ENCODE measurements around the gene FABP1. TPM values are rescaled to one million over a fixed set of nuclear protein-coding genes. Genes with fewer than 3 reads are reported as not detected.

FABP1 gene
- total and polyA plus RNA-seq, 2 of the 4 experiments (the other 2 are of a cell fraction), result not detected

GRCh38 chr2:88172882-88173281 is 45.0 kb upstream of the FABP1 start:
- H4K5ac ChIP-seq (ENCODE audit: low read depth, low read length), result no peak overlapping the region
- H3K9me1 ChIP-seq (ENCODE audit: insufficient read depth, low read length), result no peaks in the 10 kb centered on the region
- no peaks in the 10 kb centered on the region for H3K9me3 ChIP-seq (ENCODE audit: control insufficient read depth, insufficient read depth, low read length)
- BruUV-seq (replicated peaks), result no TSS peak
- H2AK5ac ChIP-seq (ENCODE audit: low read depth, low read length), result no peak overlapping the region
- H2AFZ ChIP-seq (replicated peaks; ENCODE audit: low read length, poor library complexity), result no peak overlapping the region
- no peak overlapping the region for H3K18ac ChIP-seq (ENCODE audit: low read depth, low read length)
- H4K20me1 ChIP-seq (ENCODE audit: insufficient read depth, low read length), result no peaks in the 10 kb centered on the region
- H2BK20ac ChIP-seq (ENCODE audit: low read depth, low read length), result no peak overlapping the region
- H3K4me3 ChIP-seq (ENCODE audit: insufficient read depth, low read depth, low read length), result no peak overlapping the region
- ChIA-PET POLR2A (ENCODE audit: unreplicated experiment) (no interaction called here), CTCF (no interaction called here)
- TF ChIP-seq, protein P1, sequence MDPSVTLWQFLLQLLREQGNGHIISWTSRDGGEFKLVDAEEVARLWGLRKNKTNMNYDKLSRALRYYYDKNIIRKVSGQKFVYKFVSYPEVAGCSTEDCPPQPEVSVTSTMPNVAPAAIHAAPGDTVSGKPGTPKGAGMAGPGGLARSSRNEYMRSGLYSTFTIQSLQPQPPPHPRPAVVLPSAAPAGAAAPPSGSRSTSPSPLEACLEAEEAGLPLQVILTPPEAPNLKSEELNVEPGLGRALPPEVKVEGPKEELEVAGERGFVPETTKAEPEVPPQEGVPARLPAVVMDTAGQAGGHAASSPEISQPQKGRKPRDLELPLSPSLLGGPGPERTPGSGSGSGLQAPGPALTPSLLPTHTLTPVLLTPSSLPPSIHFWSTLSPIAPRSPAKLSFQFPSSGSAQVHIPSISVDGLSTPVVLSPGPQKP (IDR thresholded peaks at IDR 0.05; ENCODE audit: borderline replicate concordance, low read depth, low read length), result no peak
- TF ChIP-seq CEBPB (IDR thresholded peaks at IDR 0.05; ENCODE audit: low read depth, low read length), result no peak
- TF ChIP-seq MXI1 (IDR thresholded peaks at IDR 0.05; ENCODE audit: borderline replicate concordance, low read depth, low read length), result no peak
- TF ChIP-seq FOS (IDR thresholded peaks at IDR 0.05; ENCODE audit: low read depth, low read length), result no peak
- TF ChIP-seq CTCF (conservative IDR thresholded peaks at IDR 0.05; ENCODE audit: low read depth, low read length), result no peak
- TF ChIP-seq NFE2L2 (IDR thresholded peaks at IDR 0.05; ENCODE audit: low read depth, low read length), result no peak
- TF ChIP-seq, protein P2, sequence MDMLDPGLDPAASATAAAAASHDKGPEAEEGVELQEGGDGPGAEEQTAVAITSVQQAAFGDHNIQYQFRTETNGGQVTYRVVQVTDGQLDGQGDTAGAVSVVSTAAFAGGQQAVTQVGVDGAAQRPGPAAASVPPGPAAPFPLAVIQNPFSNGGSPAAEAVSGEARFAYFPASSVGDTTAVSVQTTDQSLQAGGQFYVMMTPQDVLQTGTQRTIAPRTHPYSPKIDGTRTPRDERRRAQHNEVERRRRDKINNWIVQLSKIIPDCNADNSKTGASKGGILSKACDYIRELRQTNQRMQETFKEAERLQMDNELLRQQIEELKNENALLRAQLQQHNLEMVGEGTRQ (IDR thresholded peaks at IDR 0.05; ENCODE audit: low read depth, low read length), result no peak
- TF ChIP-seq BHLHE40 (IDR thresholded peaks at IDR 0.05; ENCODE audit: low read depth, low read length), result no peak
- TF ChIP-seq RFX5 (IDR thresholded peaks at IDR 0.05; ENCODE audit: low read depth, low read length), result no peak
- WGBS, 2 experiments (ENCODE audit: extremely low coverage in 2 of 2, insufficient read length in 1 of 2), result 60% methylated on average over 3 of the region's 6 CpGs; no CpG with 5 or more reads in 1 of the 2 experiments
- dilution Hi-C loops (cut with HindIII; ENCODE audit: low sequenced_read_pairs, unreplicated experiment) (no loop called here), in situ Hi-C loops (cut with MboI; ENCODE audit: low sequenced_read_pairs) (no loop called here), intact Hi-C loops (cut with micrococcal nuclease) (no loop called here)
- no peak overlapping the region for H3K4me2 ChIP-seq (ENCODE audit: low read depth, low read length)
- H4K91ac ChIP-seq (ENCODE audit: insufficient read depth, low read depth, low read length), result no peak overlapping the region
- no peak overlapping the region for H3K4ac ChIP-seq (ENCODE audit: low read depth, low read length)
- H3K27ac ChIP-seq (ENCODE audit: insufficient read depth, low read length), result no peak overlapping the region
- no peak overlapping the region for H3K23ac ChIP-seq (ENCODE audit: low read depth, low read length)
- H3K56ac ChIP-seq (ENCODE audit: extremely low read depth, insufficient read depth, low read length), result no peak overlapping the region
- no peak overlapping the region for H2BK120ac ChIP-seq (ENCODE audit: low read depth, low read length)
- no peaks in the 10 kb centered on the region for H3K36me3 ChIP-seq (ENCODE audit: control insufficient read depth, insufficient read depth, low read length)
- H3K27me3 ChIP-seq (ENCODE audit: control insufficient read depth, insufficient read depth, low read length), result peaks cover 15% of the 10 kb centered on the region
- H4K8ac ChIP-seq (ENCODE audit: low read depth in 2 of 2, low read length in 2 of 2), result no peak overlapping the region
- H3K14ac ChIP-seq (replicated peaks; ENCODE audit: low read depth, low read length), result no peak overlapping the region
- H3K4me1 ChIP-seq (ENCODE audit: control insufficient read depth, insufficient read depth, low read length), result no peaks in the 10 kb centered on the region
- ATAC-seq (ENCODE audit: low read depth) (no peak), DNase-seq (no peak)
- H3K9ac ChIP-seq (ENCODE audit: low read depth, low read length), result no peak overlapping the region
- no peak overlapping the region for H2AK9ac ChIP-seq (replicated peaks; ENCODE audit: low read depth, low read length, poor library complexity)
- H2BK15ac ChIP-seq (ENCODE audit: low read depth, low read length), result no peak overlapping the region
- no peaks in the 10 kb centered on the region for H3K79me1 ChIP-seq (ENCODE audit: low read depth in 1 of 2, low read length in 2 of 2)
- H2BK5ac ChIP-seq (ENCODE audit: low read depth, low read length, poor library complexity, severe bottlenecking), result no peak overlapping the region

Measured in IMR-90 (cell line).